Glutamatergic neuron (in vitro differentiated cells): ENCODE measurements around the gene GALNS. TPM values are rescaled to one million over a fixed set of nuclear protein-coding genes. Genes with fewer than 3 reads are reported as not detected.

Experiments
- DNase-seq: peaks from one replicate; pipeline ENCODE4 v3.0.0; 2022
- H3K27ac Mint-ChIP-seq: one replicate; pipeline ENCODE4 v1.8.0; 2020; ENCODE audit warnings: mild to moderate bottlenecking, mixed read lengths, inconsistent platforms; ENCODE audit not compliant: unreplicated experiment
- H3K27me3 Mint-ChIP-seq: one replicate; pipeline ENCODE4 v1.8.0; 2020; ENCODE audit warnings: mild to moderate bottlenecking, moderate library complexity, mixed read lengths, inconsistent platforms; ENCODE audit not compliant: unreplicated experiment
- H3K36me3 Mint-ChIP-seq: one replicate; pipeline ENCODE4 v1.8.0; 2020; ENCODE audit warnings: mild to moderate bottlenecking, mixed read lengths, inconsistent platforms; ENCODE audit not compliant: unreplicated experiment
- H3K4me1 Mint-ChIP-seq: one replicate; pipeline ENCODE4 v1.8.0; 2020; ENCODE audit warnings: mild to moderate bottlenecking, low read depth, mixed read lengths, inconsistent platforms; ENCODE audit not compliant: unreplicated experiment
- H3K4me3 Mint-ChIP-seq: one replicate; pipeline ENCODE4 v1.8.0; 2020; ENCODE audit warnings: mild to moderate bottlenecking, mixed read lengths, inconsistent platforms; ENCODE audit not compliant: unreplicated experiment
- H3K9me3 Mint-ChIP-seq: one replicate; pipeline ENCODE4 v1.8.0; 2020; ENCODE audit warnings: mild to moderate bottlenecking, moderate library complexity, mixed read lengths, inconsistent platforms; ENCODE audit not compliant: unreplicated experiment
- CTCF ChIP-seq: fragments of 200-600 bp; sonication (generic); IDR thresholded peaks from one replicate; pipeline ENCODE4 v1.5.0; 2021; ENCODE audit not compliant: partially characterized antibody, unreplicated experiment
- total RNA-seq: library from RNA; stranded (reverse); fragmentation: NEBNext Ultra II Directional; extraction: Animal tissue kit (Norgen Biotek cat#: 25700); gene quantifications from one replicate; pipeline ENCODE4 v1.2.1, GENCODE V29; 2021; ENCODE audit not compliant: unreplicated experiment

Gene GALNS
- total RNA-seq, 1 donor from 2014 or later = 31.7 TPM

DNA sequence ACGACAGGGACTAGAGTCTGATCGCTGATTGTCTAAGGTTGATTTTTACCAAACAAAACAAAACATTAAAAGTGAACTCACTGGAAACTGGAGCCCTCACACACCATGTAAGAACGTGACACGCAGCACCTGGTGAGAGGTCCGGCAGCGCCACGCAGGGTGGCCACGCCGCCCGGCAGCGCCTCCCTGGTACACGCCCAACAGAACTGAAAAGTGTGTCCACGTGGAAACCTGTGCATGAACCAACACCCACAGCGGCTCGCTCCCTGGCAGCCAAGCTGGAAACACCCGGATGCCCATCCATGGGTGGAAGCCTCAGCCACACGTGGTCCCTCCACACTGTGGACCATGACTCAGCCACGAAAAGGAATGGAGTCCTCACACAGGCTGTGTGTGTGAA is 9.1 kb downstream of the GALNS start:
- H3K27ac Mint-ChIP-seq = no peak overlapping the region
- DNase-seq = no peak
- peaks cover 6% of the 10 kb centered on the region for H3K27me3 Mint-ChIP-seq
- no peak overlapping the region for H3K4me3 Mint-ChIP-seq
- TF ChIP-seq CTCF = no peak
- peaks cover 5% of the 10 kb centered on the region for H3K9me3 Mint-ChIP-seq
- H3K36me3 Mint-ChIP-seq = peaks cover 8% of the 10 kb centered on the region
- peaks cover 2% of the 10 kb centered on the region for H3K4me1 Mint-ChIP-seq

GRCh38 chr16:88846088-88846487 is 10.7 kb downstream of the GALNS start:
- Mint-ChIP-seq H3K36me3 (no peaks in the 10 kb centered on the region), H3K4me1 (peaks cover 2% of the 10 kb centered on the region), H3K27ac (no peak overlapping the region), H3K9me3 (peaks cover 4% of the 10 kb centered on the region), H3K27me3 (peaks cover 5% of the 10 kb centered on the region), H3K4me3 (no peak overlapping the region)
- TF ChIP-seq CTCF = no peak
- DNase-seq = no peak

GRCh38 chr16:88844419-88845036 is 12.2 kb downstream of the GALNS start:
- peak; percentile 19 for TF ChIP-seq CTCF
- no peak for DNase-seq
- Mint-ChIP-seq H3K4me1 (peaks cover 2% of the 10 kb centered on the region), H3K36me3 (no peaks in the 10 kb centered on the region), H3K9me3 (peaks cover 3% of the 10 kb centered on the region), H3K27ac (peak overlapping the region; percentile 79), H3K4me3 (no peak overlapping the region), H3K27me3 (peaks cover 7% of the 10 kb centered on the region)

GRCh38 chr16:88843256-88843655 is 13.5 kb downstream of the GALNS start:
- Mint-ChIP-seq H3K4me1 (peaks cover 2% of the 10 kb centered on the region), H3K9me3 (peaks cover 3% of the 10 kb centered on the region), H3K36me3 (no peaks in the 10 kb centered on the region), H3K4me3 (no peak overlapping the region), H3K27me3 (peaks cover 7% of the 10 kb centered on the region), H3K27ac (no peak overlapping the region)
- no peak for TF ChIP-seq CTCF
- no peak for DNase-seq

DNA sequence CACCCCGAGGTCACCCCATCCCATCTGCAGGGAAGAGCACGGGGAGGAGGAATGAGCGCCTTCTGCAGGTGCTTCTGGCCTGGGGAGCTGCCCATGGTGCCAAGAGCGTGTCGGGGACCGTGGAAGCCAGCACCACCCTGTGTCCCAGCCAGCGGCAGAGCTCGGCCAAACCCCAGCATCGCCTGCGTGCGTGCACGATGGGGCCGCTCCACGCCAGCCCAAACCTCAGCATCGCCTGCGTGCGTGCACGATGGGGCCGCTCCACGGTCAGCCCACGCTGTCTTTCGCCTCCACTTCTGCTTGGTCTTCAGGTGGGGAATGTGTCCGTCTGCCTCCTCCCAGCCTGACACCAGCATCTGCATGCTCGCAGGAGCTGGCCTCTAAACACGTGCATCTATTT is 13.9 kb downstream of the GALNS start:
- DNase-seq = no peak
- Mint-ChIP-seq H3K4me3 (no peak overlapping the region), H3K36me3 (no peaks in the 10 kb centered on the region), H3K27me3 (peaks cover 7% of the 10 kb centered on the region), H3K27ac (no peak overlapping the region), H3K9me3 (peaks cover 3% of the 10 kb centered on the region), H3K4me1 (peaks cover 2% of the 10 kb centered on the region)
- no peak for TF ChIP-seq CTCF
